ENCODE data around the gene UBL7.

DNA sequence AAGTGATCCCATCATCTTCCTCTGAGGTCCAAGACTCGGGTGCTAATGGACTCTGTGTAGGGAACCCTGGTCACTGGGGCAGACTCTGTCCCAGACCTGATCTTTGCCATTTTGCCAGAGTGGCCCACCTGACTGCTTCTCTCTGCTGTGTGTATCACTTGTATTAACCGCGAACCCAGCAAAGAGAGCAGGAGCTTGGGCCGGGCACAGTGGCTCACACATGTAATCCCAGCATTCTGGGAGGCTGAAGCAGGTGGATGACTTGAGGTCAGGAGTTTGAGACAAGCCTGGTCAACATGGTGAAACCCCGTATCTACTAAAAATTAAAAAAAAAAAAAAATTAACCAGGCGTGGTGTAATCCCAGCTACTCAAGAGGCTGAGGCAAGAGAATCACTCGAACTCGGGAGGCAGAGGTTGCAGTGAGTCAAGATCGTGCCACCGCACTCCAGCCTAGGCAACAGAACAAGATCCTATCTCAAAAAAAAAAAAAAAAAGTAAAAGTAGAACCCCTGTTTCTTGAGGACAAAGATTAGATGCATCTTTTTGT lies 60.6 kb downstream of the UBL7 start:
- no peak for TF ChIP-seq EZH2 (IDR thresholded peaks at IDR 0.05; ENCODE audit: insufficient read depth, poor library complexity, severe bottlenecking)
- TF ChIP-seq EZH2phosphoT487 (IDR thresholded peaks at IDR 0.05; ENCODE audit: insufficient read depth, low read depth) = no peak

Data from GM23248 (cell line).